ENCODE data around the gene NFE2. TPM values are rescaled to one million over a fixed set of nuclear protein-coding genes. Genes with fewer than 3 reads are reported as not detected.

The NFE2 gene
- total and polyA plus RNA-seq, 3 experiments from 2014 or later = not detected

- Histone ChIP-seq H3K4me3 (ENCODE audit: low read length) (peak overlapping the region; percentile 33), H3K9me3 (ENCODE audit: low read length) (no peaks in the 10 kb centered on the region), H3K4me1 (ENCODE audit: insufficient read depth, low read length) (peaks cover 8% of the 10 kb centered on the region), H3K36me3 (ENCODE audit: insufficient read depth, low read length) (no peaks in the 10 kb centered on the region), H3K27me3 (ENCODE audit: insufficient read depth, low read length, poor library complexity, severe bottlenecking) (peaks cover 26% of the 10 kb centered on the region), H3K27ac (ENCODE audit: low read depth, low read length) (peak overlapping the region; percentile 80)
- peaks cover 32 to 61% of the 10 kb centered on the region in 2 donors for H3K27me3 Mint-ChIP-seq
- H3K36me3 Mint-ChIP-seq = no peaks in the 10 kb centered on the region
- peaks cover 24 to 45% (median 40%) of the 10 kb centered on the region in 3 donors for H3K4me1 Mint-ChIP-seq
- no peak overlapping the region for H3K4me3 Mint-ChIP-seq
- no peak for DNase-seq
- H3K27ac Mint-ChIP-seq = peak overlapping the region in 1 of 8 donors; percentile 5
- no peaks in the 10 kb centered on the region for H3K9me3 Mint-ChIP-seq
- ChIA-PET POLR2A (interaction anchor here (0.8 kb wide), 1 partner anchor 18 kb away, joined by 6 read pairs; no protein-coding TSS in a partner anchor), CTCF (interaction anchor here (0.7 to 2.0 kb wide), 2 partner anchors 10 to 23 kb away, joined by 3 to 7 read pairs; partner anchors contain the start of gene COPZ1)
Observed at GRCh38 chr12:54301428-54302048, 723 bp upstream of the NFE2 start.

- peaks cover 8% of the 10 kb centered on the region for H3K4me1 ChIP-seq (ENCODE audit: insufficient read depth, low read length)
- POLR2A ChIA-PET = interaction anchor here (0.9 kb wide), 1 partner anchor 59 kb away, joined by 5 read pairs; no protein-coding TSS in a partner anchor
- no peaks in the 10 kb centered on the region for H3K9me3 ChIP-seq (ENCODE audit: low read length)
- peaks cover 24 to 44% (median 40%) of the 10 kb centered on the region in 3 donors for H3K4me1 Mint-ChIP-seq
- peak overlapping the region in 4 of 7 donors; percentile 29 to 60 (median 50) for H3K4me3 Mint-ChIP-seq
- H3K4me3 ChIP-seq (ENCODE audit: low read length) = no peak overlapping the region
- CTCF ChIA-PET = interaction anchor here (2.2 kb wide), 1 partner anchor 68 kb away, joined by 9 read pairs; no protein-coding TSS in a partner anchor
- H3K27me3 ChIP-seq (ENCODE audit: insufficient read depth, low read length, poor library complexity, severe bottlenecking) = peaks cover 26% of the 10 kb centered on the region
- peaks cover 32 to 61% of the 10 kb centered on the region in 2 donors for H3K27me3 Mint-ChIP-seq
- peak overlapping the region; percentile 80 for H3K27ac ChIP-seq (ENCODE audit: low read depth, low read length)
- no peaks in the 10 kb centered on the region for H3K36me3 ChIP-seq (ENCODE audit: insufficient read depth, low read length)
- DNase-seq = no peak
- no peak overlapping the region for H3K27ac Mint-ChIP-seq
- H3K36me3 Mint-ChIP-seq = no peaks in the 10 kb centered on the region
- H3K9me3 Mint-ChIP-seq = no peaks in the 10 kb centered on the region
Observed at GRCh38 chr12:54300225-54300731, 537 bp downstream of the NFE2 start.

GRCh38 chr12:54299515-54300224, 1.1 kb downstream of the NFE2 start:
- POLR2A ChIA-PET = interaction anchor here (0.9 kb wide), 1 partner anchor 60 kb away, joined by 5 read pairs; no protein-coding TSS in a partner anchor
- no peaks in the 10 kb centered on the region for H3K9me3 ChIP-seq (ENCODE audit: low read length)
- H3K27me3 Mint-ChIP-seq = peaks cover 32 to 61% of the 10 kb centered on the region in 2 donors

GRCh38 chr12:54298904-54299303, 1.9 kb downstream of the NFE2 start:
- H3K36me3 Mint-ChIP-seq = no peaks in the 10 kb centered on the region
- ChIA-PET POLR2A (no interaction called here), CTCF (interaction anchor here (2.2 kb wide), 1 partner anchor 70 kb away, joined by 9 read pairs; no protein-coding TSS in a partner anchor)
- Histone ChIP-seq H3K9me3 (ENCODE audit: low read length) (no peaks in the 10 kb centered on the region), H3K4me3 (ENCODE audit: low read length) (no peak overlapping the region), H3K27me3 (ENCODE audit: insufficient read depth, low read length, poor library complexity, severe bottlenecking) (peaks cover 26% of the 10 kb centered on the region), H3K27ac (ENCODE audit: low read depth, low read length) (peak overlapping the region; percentile 80), H3K36me3 (ENCODE audit: insufficient read depth, low read length) (no peaks in the 10 kb centered on the region), H3K4me1 (ENCODE audit: insufficient read depth, low read length) (peaks cover 8% of the 10 kb centered on the region)
- peak overlapping the region in 1 of 8 donors; percentile 6 for H3K27ac Mint-ChIP-seq
- H3K4me1 Mint-ChIP-seq = peaks cover 16 to 35% (median 31%) of the 10 kb centered on the region in 3 donors
- no peaks in the 10 kb centered on the region for H3K9me3 Mint-ChIP-seq
- H3K27me3 Mint-ChIP-seq = peaks cover 30 to 55% of the 10 kb centered on the region in 2 donors
- H3K4me3 Mint-ChIP-seq = no peak overlapping the region
- DNase-seq = no peak

More at GRCh38 chr12:54299515-54300224, 1.1 kb downstream of the NFE2 start:
- Mint-ChIP-seq H3K9me3 (no peaks in the 10 kb centered on the region), H3K36me3 (no peaks in the 10 kb centered on the region), H3K4me3 (peak overlapping the region in 1 of 7 donors; percentile 29), H3K27ac (no peak overlapping the region), H3K4me1 (peaks cover 24 to 43% (median 39%) of the 10 kb centered on the region in 3 donors)
- H3K27me3 ChIP-seq (ENCODE audit: insufficient read depth, low read length, poor library complexity, severe bottlenecking) = peaks cover 26% of the 10 kb centered on the region
- H3K27ac ChIP-seq (ENCODE audit: low read depth, low read length) = peak overlapping the region; percentile 80
- peaks cover 8% of the 10 kb centered on the region for H3K4me1 ChIP-seq (ENCODE audit: insufficient read depth, low read length)
- DNase-seq = no peak
- CTCF ChIA-PET = interaction anchor here (2.2 kb wide), 1 partner anchor 69 kb away, joined by 9 read pairs; no protein-coding TSS in a partner anchor
- no peaks in the 10 kb centered on the region for H3K36me3 ChIP-seq (ENCODE audit: insufficient read depth, low read length)
- no peak overlapping the region for H3K4me3 ChIP-seq (ENCODE audit: low read length)

GRCh38 chr12:54296393-54297099, 4.3 kb downstream of the NFE2 start:
- H3K4me3 Mint-ChIP-seq = no peak overlapping the region
- peaks cover 20 to 34% of the 10 kb centered on the region in 2 donors for H3K27me3 Mint-ChIP-seq
- no peaks in the 10 kb centered on the region for H3K9me3 Mint-ChIP-seq
- H3K36me3 Mint-ChIP-seq = no peaks in the 10 kb centered on the region
- ChIA-PET POLR2A (interaction anchor here (0.7 kb wide), 1 partner anchor 16 kb away, joined by 12 read pairs; the partner anchor contains the start of gene HNRNPA1), CTCF (interaction anchor here (1.2 to 1.6 kb wide), 5 partner anchors 10 to 74 kb away, joined by 3 to 7 read pairs (median 3); partner anchors contain the start of gene COPZ1)
- no peak for DNase-seq
- Histone ChIP-seq H3K4me3 (ENCODE audit: low read length) (no peak overlapping the region), H3K4me1 (ENCODE audit: insufficient read depth, low read length) (peaks cover 8% of the 10 kb centered on the region), H3K27me3 (ENCODE audit: insufficient read depth, low read length, poor library complexity, severe bottlenecking) (peaks cover 14% of the 10 kb centered on the region), H3K27ac (ENCODE audit: low read depth, low read length) (peak overlapping the region; percentile 80), H3K36me3 (ENCODE audit: insufficient read depth, low read length) (no peaks in the 10 kb centered on the region), H3K9me3 (ENCODE audit: low read length) (no peaks in the 10 kb centered on the region)
- H3K27ac Mint-ChIP-seq = peak overlapping the region in 2 of 8 donors; percentile 5 to 24
- peaks cover 14 to 16% (median 15%) of the 10 kb centered on the region in 3 donors for H3K4me1 Mint-ChIP-seq

- CTCF ChIA-PET = interaction anchor here (0.5 to 2.8 kb wide), 14 partner anchors 8 to 85 kb away, joined by 3 to 21 read pairs (median 5); partner anchors contain the start of gene COPZ1
- no peaks in the 10 kb centered on the region for H3K36me3 ChIP-seq (ENCODE audit: insufficient read depth, low read length)
- H3K27me3 ChIP-seq (ENCODE audit: insufficient read depth, low read length, poor library complexity, severe bottlenecking) = peaks cover 1% of the 10 kb centered on the region
- no peak for DNase-seq
- POLR2A ChIA-PET = no interaction called here
- no peak overlapping the region for H3K4me3 ChIP-seq (ENCODE audit: low read length)
- Mint-ChIP-seq H3K27me3 (peaks cover 8 to 19% of the 10 kb centered on the region in 2 donors), H3K4me3 (no peak overlapping the region), H3K36me3 (no peaks in the 10 kb centered on the region), H3K27ac (peak overlapping the region in 2 of 8 donors; percentile 24 to 32), H3K4me1 (peaks cover 5 to 6% (median 6%) of the 10 kb centered on the region in 3 donors), H3K9me3 (no peaks in the 10 kb centered on the region)
- peaks cover 3% of the 10 kb centered on the region for H3K4me1 ChIP-seq (ENCODE audit: insufficient read depth, low read length)
- no peaks in the 10 kb centered on the region for H3K9me3 ChIP-seq (ENCODE audit: low read length)
- H3K27ac ChIP-seq (ENCODE audit: low read depth, low read length) = peak overlapping the region; percentile 80
Observed at GRCh38 chr12:54294953-54295566, 5.8 kb downstream of the NFE2 start.

Measured in CD8-positive, alpha-beta memory T cell (primary cell).